GM19043 (cell line): ENCODE data around the gene TJAP1.

Experiments
- ATAC-seq: cut with Tn5 transposase; IDR thresholded peaks from one replicate; pipeline ENCODE4 v1.9.1; 2021; ENCODE audit warnings: low read depth; ENCODE audit not compliant: unreplicated experiment

The TJAP1 gene

GRCh38 chr6:43477235-43478007 lies at the start of gene TJAP1:
TJAP1 (plus strand) TSS chr6:43477570; CDS start chr6:43499002, 21,432 bp downstream.
- ATAC-seq: peak; percentile 90

DNA sequence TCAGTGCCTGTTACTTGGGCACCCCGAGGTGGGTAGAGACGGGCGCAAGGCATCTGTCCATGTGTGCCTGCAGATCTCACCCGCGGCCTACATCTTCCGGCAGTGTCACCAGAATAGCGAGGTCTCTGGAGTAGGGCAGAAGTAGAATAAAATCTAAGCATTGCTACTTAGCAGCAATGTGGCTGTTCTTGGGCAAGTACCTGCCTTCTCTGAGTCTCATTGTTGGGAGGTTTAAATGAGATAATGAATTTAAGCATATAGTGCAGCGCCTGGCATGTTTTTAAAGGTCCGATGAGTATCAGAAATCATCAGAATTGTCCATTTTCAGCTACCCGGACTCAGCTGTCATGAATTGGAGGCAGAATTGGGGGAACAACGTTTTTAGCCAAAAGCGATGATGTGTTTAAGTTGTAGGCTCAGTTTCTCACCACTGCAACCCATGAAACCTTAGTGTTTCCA lies 49.2 kb upstream of the TJAP1 start:
- no peak for ATAC-seq

DNA sequence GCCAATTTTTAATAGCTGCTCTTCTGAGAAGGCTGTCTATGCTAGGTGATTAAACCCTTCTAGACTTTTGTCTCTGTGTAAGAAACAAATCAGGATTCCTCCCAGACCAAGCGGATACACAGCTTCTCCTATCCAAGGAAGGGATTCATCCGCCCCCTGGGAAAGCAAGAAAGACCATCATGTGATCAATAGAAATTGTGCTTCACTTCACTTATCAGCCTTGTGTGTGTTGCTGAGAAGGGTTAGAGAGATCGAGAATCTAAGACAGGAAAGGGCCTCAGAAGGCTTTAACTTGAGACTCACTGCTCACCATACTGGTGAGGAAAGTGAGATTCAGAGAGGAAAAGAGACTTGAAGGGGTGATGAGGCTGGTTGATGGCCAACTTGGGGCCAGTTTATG lies 48.5 kb upstream of the TJAP1 start:
- no peak for ATAC-seq

- no peak for ATAC-seq
Observed at GRCh38 chr6:43432009-43432945, 45.1 kb upstream of the TJAP1 start.

DNA sequence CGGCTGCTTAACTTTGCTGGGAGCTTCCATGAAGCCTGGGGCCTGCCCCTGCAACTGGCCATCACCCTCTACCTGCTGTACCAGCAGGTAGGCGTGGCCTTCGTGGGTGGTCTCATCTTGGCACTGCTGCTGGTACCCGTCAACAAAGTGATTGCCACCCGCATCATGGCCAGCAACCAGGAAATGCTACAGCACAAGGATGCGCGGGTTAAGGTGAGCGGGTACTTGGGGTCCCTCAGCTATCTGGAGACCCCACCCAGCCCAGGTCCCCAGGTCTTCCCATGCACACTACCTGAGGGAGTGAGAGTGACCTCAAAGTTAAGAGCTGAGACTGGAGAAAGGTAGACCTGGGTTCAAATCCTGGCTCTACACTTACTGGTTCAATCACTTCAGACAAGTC lies 44.2 kb upstream of the TJAP1 start:
- no peak for ATAC-seq

DNA sequence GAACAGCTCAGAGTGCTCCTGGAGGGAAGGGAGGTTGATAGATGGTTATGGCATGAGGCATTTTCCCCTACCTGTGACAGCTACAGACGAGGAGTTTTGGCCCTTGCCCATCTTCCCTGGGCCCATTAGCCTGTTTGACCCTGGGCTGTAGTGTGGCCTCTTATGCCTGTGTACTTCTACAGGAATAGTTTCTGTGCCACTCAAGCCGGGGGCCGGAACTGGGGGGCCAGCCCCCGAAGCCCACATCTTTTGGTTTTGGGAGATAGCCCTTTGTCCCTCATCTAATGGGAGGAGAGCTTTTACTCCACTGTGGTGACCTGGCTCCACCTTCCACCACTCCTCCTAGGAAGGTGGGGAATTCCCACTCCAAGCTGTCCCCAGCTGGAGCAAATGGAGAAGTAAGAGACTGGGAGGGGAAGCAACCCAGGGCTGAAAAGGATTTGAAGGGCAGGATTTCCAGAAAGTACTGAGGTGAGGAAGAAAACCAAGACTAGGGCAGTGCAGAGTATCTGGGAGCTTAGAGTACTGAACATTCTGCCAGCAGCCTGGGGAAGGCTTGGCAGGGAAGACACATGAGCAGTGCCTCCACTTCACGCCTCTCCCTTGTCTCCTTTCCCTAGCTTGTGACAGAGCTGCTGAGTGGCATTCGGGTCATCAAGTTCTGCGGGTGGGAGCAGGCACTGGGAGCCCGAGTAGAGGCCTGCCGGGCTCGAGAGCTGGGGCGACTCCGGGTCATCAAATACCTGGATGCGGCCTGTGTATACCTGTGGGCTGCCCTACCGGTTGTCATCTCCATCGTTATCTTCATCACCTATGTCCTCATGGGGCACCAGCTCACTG lies 43.1 kb upstream of the TJAP1 start:
- ATAC-seq: no peak

GRCh38 chr6:43434943-43435342 lies 42.4 kb upstream of the TJAP1 start:
- ATAC-seq: no peak

GRCh38 chr6:43435682-43436437 lies 41.5 kb upstream of the TJAP1 start:
- ATAC-seq: no peak

GRCh38 chr6:43436577-43437282 lies 40.6 kb upstream of the TJAP1 start:
- no peak for ATAC-seq

DNA sequence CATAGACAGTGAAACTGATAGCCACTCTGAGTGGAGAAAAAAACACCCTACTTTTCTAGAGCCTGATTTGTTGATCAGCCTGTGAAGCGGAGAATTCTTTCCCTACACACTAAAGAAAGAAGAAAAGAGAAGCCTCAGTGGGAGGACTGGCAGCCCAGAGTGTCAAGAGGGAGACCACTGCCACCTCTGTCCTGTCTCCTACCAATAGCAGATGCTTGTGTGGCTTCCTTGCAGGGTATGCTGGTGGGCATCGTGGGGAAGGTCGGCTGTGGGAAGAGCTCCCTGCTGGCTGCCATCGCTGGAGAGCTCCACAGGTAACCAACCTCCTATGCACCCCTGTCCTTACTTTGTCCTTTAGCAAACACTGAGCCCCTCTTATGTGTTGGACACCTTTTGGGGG lies 39.7 kb upstream of the TJAP1 start:
- no peak for ATAC-seq

DNA sequence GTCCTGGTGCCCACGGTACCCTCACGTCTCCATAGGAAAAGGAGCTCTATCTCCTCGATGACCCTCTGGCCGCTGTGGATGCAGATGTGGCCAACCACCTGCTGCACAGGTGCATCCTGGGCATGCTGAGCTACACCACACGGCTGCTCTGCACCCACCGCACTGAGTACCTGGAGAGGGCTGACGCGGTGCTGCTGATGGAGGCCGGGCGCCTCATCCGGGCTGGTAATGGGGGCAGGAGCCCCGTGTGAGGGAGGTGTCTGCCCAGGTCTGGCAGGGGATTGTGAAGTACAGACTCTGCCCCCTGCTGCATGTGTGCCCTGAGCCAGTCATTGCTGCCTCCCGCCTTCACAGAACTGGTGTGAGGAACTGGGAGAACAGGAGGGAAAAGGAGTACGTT lies 34.4 kb upstream of the TJAP1 start:
- ATAC-seq: no peak

DNA sequence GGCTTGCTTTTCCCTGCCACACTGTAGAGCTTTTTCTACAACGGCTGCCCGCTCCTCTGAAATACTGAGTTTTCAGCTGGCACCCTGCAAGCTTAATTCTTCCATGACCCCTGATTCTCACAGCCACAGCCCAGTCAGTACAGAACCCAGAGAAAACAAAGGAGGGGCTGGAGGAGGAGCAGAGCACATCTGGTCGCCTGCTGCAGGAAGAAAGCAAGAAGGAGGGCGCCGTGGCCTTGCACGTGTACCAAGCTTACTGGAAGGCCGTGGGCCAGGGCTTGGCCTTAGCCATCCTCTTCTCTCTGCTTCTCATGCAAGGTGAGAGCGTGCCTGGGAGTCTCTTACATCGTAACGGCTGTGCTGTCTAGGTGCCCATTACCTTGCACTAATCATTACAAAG lies 33.3 kb upstream of the TJAP1 start:
- ATAC-seq: no peak

GRCh38 chr6:43444582-43444981 lies 32.8 kb upstream of the TJAP1 start:
- no peak for ATAC-seq

DNA sequence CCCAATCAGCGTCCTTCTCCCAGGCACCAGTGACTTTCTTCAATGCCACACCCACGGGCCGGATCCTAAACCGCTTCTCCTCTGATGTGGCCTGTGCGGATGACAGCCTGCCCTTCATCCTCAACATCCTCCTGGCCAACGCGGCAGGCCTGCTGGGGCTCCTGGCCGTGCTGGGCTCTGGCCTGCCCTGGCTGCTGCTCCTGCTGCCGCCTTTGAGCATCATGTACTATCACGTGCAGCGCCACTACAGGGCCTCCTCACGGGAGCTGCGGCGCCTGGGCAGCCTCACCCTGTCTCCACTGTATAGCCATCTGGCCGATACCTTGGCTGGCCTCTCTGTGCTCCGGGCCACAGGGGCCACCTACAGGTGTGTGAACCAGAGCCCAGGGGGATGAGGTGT lies 31.8 kb upstream of the TJAP1 start:
- no peak for ATAC-seq

DNA sequence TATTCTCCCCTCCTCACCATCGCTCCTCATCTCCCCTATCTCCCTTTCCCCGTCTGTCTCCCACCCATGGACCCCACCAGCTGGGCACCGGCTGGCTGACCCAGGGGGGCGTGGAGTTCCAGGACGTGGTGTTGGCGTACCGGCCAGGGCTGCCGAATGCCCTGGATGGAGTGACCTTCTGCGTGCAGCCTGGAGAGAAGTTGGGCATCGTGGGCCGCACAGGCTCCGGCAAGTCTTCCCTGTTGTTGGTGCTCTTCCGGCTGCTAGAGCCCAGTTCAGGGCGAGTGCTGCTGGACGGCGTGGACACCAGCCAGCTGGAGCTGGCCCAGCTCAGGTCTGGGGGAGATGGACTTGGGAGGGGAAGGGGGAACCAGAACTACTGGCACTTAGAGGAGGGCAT lies 29.8 kb upstream of the TJAP1 start:
- no peak for ATAC-seq

DNA sequence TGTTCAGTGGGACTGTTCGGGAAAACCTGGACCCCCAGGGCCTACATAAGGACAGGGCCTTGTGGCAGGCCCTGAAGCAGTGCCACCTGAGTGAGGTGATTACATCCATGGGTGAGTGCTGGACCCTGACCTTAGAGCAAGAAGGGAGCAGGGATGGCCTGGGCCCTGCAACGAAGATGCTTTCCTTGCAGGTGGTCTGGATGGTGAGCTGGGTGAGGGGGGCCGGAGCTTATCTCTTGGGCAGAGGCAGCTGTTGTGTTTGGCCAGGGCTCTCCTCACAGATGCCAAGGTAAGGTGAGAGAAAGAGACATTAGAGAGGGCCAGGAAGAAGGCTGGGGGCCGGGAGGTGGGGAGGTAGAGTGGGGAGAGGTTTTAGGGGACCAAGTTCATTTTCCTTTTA lies 28.5 kb upstream of the TJAP1 start:
- no peak for ATAC-seq

GRCh38 chr6:43450699-43451131 lies 26.7 kb upstream of the TJAP1 start:
- no peak for ATAC-seq

- no peak for ATAC-seq
Observed at GRCh38 chr6:43451348-43451747, 26.0 kb upstream of the TJAP1 start.

GRCh38 chr6:43451939-43452338 lies 25.4 kb upstream of the TJAP1 start:
- ATAC-seq: no peak
